Measurements from ENCODE around the gene CCNI2.

- TF ChIP-seq, protein P1, sequence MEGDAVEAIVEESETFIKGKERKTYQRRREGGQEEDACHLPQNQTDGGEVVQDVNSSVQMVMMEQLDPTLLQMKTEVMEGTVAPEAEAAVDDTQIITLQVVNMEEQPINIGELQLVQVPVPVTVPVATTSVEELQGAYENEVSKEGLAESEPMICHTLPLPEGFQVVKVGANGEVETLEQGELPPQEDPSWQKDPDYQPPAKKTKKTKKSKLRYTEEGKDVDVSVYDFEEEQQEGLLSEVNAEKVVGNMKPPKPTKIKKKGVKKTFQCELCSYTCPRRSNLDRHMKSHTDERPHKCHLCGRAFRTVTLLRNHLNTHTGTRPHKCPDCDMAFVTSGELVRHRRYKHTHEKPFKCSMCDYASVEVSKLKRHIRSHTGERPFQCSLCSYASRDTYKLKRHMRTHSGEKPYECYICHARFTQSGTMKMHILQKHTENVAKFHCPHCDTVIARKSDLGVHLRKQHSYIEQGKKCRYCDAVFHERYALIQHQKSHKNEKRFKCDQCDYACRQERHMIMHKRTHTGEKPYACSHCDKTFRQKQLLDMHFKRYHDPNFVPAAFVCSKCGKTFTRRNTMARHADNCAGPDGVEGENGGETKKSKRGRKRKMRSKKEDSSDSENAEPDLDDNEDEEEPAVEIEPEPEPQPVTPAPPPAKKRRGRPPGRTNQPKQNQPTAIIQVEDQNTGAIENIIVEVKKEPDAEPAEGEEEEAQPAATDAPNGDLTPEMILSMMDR (IDR thresholded peaks at IDR 0.05) = no peak
- no peak for TF ChIP-seq EP300 (IDR thresholded peaks at IDR 0.05)
Observed at GRCh38 chr5:132747616-132748440, 602 bp downstream of the CCNI2 start.

Data from tibial nerve (tissue), 4 donors.